DMS 273 (cell line): ENCODE data around the gene CDH5.

Source experiments
- DNase-seq: peaks from one replicate; lab custom pipeline; 2025; ENCODE audit not compliant: unreplicated experiment; lab: John Stamatoyannopoulos, UW

CDH5 gene

DNA sequence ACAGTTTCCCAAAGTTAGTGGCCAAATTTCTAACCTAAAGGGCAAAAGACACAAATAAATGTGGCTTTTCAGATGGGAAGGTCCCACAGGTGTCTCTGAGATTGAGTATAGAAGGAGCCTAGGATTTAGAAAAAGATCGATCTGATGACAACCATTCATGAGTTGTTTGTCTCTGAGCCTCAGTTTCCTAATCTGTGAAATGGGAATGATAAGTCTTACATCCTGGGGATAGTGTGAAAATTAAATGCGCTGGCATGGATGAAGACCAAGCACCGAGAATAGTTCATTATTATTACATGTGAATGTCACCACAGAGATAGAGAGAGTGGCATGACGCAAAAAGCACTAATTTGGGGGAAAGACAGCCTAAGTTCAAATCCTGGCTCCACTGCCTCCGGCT is 7.2 kb downstream of the CDH5 start:
- DNase-seq: no peak

DNA sequence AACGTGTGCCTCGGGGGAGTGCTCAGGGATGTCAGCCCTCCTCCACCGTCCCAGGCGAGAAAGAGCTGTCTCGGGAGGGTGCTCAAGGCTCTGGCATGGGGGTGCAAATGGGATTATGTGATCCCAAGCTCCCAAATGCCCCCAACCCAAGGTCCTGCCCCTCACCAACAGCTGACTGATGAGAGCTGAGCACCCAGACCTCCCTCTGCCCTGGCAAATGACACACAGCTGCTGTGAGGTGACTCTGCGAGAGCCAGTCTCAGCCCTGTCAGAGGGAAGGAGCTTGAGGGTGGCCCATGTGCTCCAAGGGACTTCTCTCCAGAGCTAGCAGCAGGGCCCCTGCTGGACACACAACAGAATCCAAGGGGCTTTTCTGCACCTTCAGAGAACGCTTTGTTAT is 7.7 kb downstream of the CDH5 start:
- no peak for DNase-seq

DNA sequence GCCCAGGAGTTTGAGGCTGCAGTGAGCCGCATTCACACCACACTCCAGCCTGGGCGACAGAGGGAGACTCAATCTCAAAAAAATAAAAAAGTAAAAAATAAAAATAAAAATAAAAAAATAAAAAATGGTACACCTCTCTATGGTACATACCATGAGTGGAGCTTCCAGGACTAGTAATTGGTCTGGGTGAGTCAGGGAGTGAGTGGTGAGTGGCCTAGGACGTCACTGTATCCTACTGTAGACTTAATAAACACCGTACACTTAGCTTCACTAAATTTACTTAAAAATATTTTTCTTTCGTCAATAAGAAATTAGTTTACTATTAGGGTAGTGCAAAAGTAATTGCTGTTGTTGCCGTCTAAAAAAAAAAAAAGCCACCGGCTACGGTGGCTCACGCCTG is 9.0 kb downstream of the CDH5 start:
- DNase-seq: no peak

DNA sequence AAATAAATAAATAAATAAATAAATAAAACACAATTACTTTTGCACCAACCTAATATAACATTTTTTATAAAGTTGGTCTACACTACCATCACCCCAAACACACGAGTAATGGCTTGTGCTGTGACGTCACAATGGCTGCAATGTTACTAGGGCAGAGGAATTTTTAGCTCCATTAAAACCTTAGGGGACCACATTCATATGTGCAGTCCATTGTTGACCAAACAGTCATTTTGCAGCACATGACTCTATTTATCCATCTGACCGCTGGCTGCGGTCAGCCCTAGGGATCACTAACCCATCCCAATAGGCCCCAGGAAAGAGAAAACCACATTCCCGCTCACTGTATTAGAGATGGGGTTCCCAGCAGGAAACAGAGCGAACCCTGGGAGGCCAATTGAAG is 9.6 kb downstream of the CDH5 start:
- DNase-seq: no peak

DNA sequence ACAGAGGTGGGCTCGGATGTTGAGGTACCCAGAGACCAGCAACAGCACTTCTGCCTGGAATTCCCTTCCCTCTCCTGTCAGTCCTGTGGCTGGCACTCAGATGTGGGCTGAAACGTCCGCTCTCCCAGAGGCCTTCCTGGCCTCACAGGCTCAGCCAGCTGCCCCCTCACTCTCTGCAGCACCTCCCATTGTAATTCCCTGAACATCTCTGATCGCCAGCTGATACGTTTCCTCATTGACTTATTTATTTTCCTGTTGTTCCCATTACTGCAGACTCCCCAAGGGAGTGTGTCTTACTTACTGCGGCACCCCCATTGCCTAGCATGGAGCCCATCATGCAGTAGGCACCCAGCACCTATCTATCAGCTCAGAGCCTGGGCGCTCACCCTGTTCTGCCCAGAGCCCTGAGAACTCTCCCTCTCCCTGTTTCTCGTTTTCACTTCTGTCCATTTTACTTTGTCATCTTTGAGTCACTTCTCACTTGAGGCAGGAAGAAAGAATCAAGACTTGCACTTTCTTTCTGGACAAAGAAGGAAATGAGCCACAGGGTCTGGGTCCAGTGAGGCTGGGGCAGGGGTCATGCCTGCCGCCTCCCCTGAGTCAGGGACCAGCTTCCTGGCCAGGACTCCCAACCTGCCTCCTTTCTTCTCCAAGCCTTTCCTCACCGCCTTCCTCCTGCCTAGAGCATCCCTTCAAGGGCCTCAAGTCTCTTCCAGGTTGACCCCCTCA is 10.2 kb downstream of the CDH5 start:
- no peak for DNase-seq

DNA sequence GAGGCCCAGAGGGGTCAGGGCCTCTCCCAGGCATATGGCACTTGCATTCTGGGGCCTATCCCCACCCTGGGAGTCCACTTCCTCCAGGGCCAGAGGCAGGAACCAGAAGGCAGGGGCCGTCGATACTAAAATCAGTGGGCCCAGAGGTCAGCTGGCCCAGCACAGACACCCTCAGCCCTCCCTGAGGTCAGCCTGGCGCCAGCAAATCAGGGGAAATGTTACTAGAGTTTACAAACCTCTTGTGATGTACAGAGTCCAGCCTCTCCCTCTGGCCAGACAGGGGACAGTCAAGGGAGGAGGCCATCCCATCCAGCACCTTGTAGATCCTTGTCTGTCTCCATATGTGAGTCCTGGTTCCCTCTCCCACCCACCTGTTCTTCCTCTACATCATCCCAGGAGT is 10.8 kb downstream of the CDH5 start:
- DNase-seq: no peak

DNA sequence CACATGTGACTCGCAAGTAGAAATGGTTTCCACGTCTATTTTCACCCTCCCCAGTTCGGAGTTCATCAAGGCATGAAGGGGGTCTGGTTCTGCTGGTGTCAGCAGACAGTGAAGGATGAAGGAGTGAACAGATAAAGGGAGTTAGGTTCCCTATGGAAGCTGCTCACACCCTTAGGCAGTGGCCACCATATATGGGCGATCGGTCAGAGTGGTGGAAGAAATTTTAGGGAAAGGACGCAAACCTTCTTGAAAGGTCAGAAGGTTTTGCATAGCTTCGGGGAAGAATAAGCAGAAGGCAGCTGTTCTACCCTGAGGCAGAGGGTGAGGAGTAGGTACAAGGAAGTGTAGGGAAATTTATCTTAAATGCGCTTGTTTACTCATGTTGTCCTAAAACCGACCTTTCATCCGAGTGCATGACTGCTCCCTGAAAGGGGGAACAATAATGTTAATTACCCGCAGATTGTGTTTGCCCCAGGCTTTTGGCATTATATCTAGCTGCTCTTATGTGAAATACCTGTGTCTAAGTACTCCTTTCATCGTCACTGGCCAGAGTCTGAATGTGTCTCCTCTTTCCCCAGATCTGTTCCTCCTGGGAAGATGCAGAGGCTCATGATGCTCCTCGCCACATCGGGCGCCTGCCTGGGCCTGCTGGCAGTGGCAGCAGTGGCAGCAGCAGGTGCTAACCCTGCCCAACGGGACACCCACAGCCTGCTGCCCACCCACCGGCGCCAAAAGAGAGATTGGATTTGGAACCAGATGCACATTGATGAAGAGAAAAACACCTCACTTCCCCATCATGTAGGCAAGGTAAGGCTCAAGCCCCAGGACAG is 12.5 kb downstream of the CDH5 start:
- no peak for DNase-seq

DNA sequence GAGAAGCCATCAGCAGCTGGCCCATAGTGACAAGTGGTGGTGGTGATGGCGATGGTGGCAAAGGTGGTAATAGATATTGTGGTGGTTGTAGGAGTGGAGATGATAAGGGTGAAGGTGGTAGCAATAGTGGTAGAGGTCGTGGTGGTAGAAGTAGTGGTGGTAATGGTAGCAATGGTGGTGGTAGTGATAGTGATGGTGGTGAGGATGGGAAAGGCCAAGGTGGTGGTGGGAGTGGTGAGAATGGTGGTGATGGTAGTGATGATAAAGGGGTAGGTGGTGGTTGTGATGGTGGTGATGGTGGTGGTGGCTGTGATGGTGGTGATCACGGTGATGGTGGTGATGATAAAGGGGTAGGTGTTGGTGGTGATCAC is 13.1 kb downstream of the CDH5 start:
- DNase-seq: no peak

DNA sequence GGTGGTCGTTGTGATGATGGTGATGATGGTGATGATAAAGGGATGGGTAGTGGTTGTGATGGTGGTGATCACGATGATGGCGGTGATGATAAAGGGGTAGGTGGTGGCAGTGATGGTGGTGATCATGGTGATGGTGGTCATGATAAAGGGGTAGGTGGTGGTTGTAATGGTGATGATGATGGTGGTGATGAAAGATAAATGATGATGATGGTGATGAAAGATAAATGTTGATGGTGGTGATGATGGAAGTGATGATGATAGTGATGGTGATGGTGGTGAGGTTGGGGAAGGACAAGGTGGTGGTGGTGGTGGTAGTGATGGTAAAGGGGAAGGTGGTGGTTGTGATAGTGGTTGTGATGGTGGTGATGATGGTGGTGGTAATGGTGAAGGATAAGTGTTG is 13.9 kb downstream of the CDH5 start:
- DNase-seq: no peak

DNA sequence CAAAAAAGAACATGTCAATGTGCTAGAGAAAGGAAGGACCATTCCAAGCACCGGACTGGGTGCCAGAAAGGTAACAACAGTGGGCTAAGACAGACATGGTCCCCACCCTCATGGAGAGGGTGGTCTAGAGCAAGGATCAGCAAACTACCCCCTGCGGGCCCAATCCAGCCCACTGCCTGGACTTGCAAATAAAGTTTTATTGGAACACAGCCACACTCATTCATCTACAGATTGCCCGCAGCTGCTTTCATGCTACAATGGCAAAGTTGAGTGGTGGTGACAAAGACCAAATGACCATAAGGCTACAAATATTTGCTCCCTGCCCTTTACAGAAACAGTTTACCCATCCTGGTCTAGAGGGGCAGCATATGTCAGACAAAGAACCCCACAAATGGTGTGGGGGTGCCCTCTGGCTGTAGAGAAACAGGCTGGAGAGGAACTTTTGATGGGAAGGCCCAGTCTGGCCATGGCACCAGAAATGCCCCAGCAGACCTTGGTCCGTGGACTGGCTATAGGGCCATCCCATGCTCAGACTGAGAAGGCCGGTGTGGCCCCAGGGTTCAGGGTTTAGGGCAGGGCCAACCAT is 15.2 kb downstream of the CDH5 start:
- DNase-seq: peak; percentile 51

DNA sequence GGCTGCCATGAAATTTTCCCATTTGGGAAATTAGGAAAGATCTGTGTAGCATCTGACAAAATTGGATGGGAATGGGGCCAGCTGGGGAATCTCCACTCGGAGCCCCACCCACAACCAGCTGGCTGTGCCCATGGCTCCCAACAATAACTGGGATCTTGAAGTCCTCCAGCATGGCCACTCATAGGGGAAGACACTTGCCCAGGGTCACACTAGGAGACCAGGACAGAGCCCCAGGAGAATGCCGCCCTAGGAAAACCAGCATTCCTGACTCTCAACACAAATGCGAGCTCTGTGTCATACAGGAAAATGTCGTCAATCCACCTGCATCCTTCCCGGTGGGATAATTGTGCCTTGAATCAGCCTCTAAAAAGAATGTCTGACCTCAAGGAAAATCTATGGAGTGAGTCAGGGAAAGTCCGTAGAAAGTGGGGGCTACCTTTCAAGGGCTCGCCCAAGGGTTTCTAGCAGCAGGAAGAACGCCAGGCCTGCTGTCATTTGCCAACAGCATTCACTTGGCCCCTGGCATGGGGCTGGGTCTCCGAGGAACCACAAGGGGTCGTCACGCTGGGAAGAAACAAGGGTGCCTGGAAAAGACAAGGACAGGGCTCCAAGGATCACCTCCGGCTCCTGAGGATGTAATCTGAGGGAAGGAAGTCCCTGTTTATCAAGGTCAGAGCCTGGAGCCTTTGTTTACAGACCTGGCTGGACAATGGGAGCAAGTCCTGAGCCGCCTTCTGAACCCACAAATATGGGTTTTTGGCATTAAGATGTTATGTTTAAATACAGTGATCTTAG is 15.9 kb downstream of the CDH5 start:
- DNase-seq: peak; percentile 53

DNA sequence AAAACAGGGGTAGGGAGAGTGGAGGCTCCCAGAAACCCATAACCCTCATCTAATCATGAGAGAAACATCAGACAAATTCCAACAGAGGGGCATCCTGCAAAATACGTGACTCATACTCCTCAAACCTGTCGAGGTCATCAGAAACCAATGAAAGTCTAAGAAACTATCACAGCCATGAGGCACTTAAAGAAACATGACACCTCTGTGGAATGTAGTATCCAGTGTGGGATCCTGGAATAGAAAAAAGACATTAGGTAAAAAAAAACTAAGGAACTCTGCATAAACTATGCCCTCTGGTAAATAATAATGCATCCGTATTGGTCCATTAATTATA is 16.4 kb downstream of the CDH5 start:
- DNase-seq: peak; percentile 62

DNA sequence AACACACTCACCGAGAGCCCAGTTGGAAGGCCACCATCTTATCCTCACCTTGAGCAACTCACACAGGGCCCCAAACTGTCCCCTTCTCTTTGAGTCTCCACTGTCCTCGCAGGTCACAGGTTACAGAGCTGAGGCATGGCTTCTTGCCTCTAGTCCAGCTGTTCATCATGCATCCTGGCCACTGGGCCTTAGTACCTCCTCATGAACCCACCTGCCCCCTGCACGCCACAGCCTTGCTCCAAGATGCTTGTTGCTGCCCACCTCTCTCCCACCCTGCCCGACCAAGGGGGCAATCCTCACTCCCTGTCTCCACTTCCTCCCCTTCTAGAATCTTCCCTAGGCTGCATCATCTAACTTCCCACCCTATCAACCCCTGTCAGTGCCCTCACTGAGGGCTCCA is 17.1 kb downstream of the CDH5 start:
- no peak for DNase-seq

DNA sequence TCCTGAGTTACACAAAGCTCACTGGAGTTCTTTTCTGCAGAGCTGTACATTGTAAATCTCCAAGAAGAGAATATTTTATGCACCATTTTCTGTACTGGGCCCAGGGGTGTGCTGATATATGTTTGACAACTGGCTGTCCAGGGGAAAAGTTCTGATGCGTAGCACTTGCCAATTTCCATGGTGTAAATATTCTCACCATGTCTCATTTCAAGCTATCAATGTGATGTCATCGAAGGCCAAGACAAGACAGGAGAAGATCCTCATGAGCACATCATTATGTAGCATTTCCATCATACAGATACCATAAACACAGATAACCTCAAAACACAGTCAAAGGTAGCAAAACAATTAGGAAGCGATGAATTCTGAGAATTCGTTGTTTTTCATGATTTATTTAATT is 18.9 kb downstream of the CDH5 start:
- DNase-seq: no peak

DNA sequence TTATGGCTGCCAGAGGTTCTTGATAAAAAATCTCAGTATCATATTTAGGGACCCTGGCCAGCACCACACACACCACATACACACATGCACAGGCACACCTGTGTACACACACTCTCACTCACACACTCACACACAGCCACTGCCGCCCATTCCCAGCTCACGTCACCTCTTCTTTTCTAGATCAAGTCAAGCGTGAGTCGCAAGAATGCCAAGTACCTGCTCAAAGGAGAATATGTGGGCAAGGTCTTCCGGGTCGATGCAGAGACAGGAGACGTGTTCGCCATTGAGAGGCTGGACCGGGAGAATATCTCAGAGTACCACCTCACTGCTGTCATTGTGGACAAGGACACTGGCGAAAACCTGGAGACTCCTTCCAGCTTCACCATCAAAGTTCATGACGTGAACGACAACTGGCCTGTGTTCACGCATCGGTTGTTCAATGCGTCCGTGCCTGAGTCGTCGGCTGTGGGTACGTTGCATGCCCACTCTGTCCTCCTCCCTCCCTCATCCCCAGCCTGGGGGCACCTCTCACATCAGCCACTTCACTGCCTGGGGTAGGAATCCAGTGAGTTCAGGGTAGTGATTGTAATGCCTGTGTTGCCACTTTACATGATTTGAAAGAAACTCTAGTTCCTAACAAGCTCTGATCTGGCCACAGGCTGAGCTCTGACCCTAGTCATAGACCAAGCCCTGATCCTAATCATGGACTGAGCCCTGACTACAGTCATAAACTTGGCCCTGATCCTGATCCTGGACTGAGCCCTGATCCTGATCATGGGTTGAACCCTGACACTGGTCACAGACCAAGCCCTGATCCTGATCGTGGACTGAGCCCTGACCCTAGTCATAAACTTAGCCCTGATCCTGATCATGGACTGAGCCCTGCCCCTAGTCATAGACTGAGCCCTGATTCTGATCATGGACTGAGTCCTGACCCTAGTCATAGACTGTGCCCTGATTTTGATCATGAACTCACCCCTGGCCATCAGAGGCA is 20.4 kb downstream of the CDH5 start:
- no peak for DNase-seq

DNA sequence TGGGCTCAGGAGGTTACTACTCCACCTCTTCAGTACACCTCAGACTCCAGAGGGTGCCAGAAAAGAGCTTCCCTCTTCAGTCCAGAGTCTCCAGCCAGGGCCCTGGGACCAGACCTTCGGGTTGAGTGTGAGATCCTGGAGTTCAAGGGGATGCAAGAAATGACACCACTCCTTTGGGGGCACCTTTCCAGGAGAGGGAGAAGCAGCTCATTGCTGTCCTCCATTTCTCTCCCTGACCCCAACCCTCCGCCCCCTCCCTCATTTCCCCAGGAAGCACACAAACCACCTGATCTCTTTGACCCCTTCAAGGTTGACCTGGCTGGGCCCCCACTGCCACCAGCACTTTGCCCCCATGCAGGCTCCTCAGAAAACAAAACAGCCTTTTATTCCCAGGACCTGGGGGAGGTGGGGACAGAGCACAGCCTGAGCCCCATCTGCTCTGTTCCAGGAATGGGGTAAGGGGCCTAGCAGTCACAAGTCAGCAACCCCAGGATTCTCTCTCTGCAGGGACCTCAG is 21.4 kb downstream of the CDH5 start:
- no peak for DNase-seq

DNA sequence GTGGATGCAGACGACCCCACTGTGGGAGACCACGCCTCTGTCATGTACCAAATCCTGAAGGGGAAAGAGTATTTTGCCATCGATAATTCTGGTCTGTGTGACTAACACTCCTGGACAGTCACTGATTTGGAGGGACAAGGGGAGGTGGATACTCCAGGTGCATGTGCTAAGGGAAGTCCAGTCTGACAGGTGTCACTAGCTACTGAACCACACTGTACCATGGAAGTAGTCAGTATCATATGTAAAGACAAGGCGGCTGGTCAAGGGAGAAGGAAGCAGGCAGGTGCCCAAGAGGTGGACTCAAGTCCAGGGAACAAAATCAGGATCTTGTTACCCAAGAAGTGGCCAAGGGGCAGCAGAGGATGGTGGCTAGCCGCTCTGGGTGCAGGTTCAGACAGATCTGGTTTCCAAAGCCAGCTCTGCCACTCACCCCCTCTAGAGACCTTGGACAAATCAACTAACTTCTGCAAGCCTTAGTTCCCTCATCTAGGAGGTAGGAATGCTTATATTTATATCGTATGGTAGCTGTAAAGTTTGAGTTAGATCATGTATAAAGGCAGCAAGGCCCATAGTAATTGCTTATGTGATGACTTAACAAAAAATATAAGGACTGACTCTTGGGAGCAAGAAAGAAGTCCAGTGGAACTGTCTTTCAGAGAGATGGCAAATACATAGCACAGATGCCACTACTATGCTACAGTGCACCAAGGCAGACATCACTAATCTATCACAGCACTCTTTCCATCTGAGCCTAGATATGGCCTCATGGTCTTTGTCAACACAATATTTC is 22.1 kb downstream of the CDH5 start:
- DNase-seq: no peak

DNA sequence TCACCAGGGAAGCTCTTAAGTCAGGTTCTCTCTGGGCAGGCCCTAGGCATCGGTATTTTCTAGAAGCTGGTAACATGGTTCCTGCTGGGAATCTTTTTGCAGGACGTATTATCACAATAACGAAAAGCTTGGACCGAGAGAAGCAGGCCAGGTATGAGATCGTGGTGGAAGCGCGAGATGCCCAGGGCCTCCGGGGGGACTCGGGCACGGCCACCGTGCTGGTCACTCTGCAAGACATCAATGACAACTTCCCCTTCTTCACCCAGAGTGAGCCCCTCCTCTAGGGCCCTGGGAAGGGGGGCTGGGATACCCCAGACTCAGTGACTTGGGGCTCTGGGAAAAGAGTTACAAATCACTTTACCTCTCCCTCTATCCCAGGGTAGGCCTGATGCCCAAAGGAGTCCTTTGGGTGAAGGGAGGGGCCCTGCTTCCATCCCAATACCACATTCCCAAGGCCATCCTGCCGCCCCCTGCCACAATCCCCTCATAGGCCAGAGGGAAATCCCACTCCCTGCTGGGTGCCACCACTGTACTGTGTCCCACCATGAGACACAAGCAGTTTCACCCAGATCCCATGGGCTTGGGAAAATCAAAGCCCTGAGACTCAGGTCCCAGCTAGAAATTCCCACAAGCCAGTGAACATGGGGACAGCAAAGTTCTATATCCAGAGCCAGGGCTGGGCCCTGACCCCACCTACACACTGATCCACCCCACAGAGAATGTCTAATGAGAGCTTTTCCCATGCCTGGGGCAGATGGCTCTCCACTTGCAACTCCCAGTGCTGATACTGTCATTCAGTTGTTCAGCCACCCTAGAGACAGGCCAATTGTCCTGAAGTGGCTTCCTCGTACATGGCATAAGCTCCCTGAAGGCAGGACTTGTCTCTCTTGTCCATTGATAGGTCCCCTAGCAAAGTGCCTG is 23.0 kb downstream of the CDH5 start:
- no peak for DNase-seq
